MM.1S (cell line): Measurements from ENCODE around the gene ENTPD8.
"Not testable (repeated sequence)": the region's sequence is repeated elsewhere in the genome, so short reads cannot be mapped to it uniquely, and the experiment has no call there.

ENCODE experiments used
- CTCF ChIP-seq: fragments of 300-600 bp; sonication (generic); IDR thresholded peaks from 2 replicates; pipeline ENCODE4 v1.5.1; 2016; ENCODE audit warnings: antibody characterized with exemption, low read length, mixed read lengths
- EZH2 ChIP-seq: fragments of 300-600 bp; sonication (generic); optimal IDR thresholded peaks from 2 replicates; pipeline ENCODE3; 2017; ENCODE audit warnings: low read depth, mild to moderate bottlenecking, antibody characterized with exemption, low read length, mixed read lengths

GRCh38 chr9:137410236-137410890, 30.8 kb downstream of the ENTPD8 start:
- not testable (repeated sequence) for TF ChIP-seq CTCF, EZH2
